Neural cell (in vitro differentiated cells): Measurements from ENCODE around the gene CSF2. TPM values are rescaled to one million over a fixed set of nuclear protein-coding genes. Genes with fewer than 3 reads are reported as not detected.
"Not testable (repeated sequence)": the region's sequence is repeated elsewhere in the genome, so short reads cannot be mapped to it uniquely, and the experiment has no call there.

ENCODE experiments used
- H2AFZ ChIP-seq: fragments of 200-600, 300-800 bp; sonication (generic), shearing (Covaris generic); 2 replicates; pipeline ENCODE4 v1.6.0; 2014; ENCODE audit warnings: low read depth, mild to moderate bottlenecking, antibody characterized with exemption, low read length, moderate library complexity
- H3F3A ChIP-seq: fragments of 200-600 bp; shearing (Covaris generic); 2 replicates; pipeline ENCODE4 v1.6.1; 2016; ENCODE audit warnings: mild to moderate bottlenecking, moderate library complexity, mixed read lengths, antibody characterized with exemption, low read length; ENCODE audit not compliant: insufficient read depth, poor library complexity, severe bottlenecking
- H3K27ac ChIP-seq: fragments of 200-600, 300-800 bp; sonication (generic), shearing (Covaris generic); 2 replicates; pipeline ENCODE4 v1.5.1; 2014; ENCODE audit warnings: mild to moderate bottlenecking, low read length, moderate library complexity
- H3K27me3 ChIP-seq: fragments of 300-800, 200-600 bp; sonication (generic), shearing (Covaris generic); 2 replicates; pipeline ENCODE4 v1.6.0; 2014; ENCODE audit warnings: mild to moderate bottlenecking, low read depth, low read length, moderate library complexity; ENCODE audit not compliant: insufficient read depth
- H3K36me3 ChIP-seq: fragments of 300-800, 200-600 bp; sonication (generic), shearing (Covaris generic); 2 replicates; pipeline ENCODE4 v1.5.1; 2014; ENCODE audit warnings: mild to moderate bottlenecking, antibody characterized with exemption, low read length, moderate library complexity; ENCODE audit not compliant: insufficient read depth
- H3K4me2 ChIP-seq: fragments of 300-800, 200-600 bp; sonication (generic), shearing (Covaris generic); 2 replicates; pipeline ENCODE4 v1.6.0; 2014; ENCODE audit warnings: mild to moderate bottlenecking, low read length
- H3K4me3 ChIP-seq: fragments of 300-800, 200-600 bp; sonication (generic), shearing (Covaris generic); 2 replicates; pipeline ENCODE4 v1.5.1; 2014; ENCODE audit warnings: mild to moderate bottlenecking, low read length, moderate library complexity
- H3K79me2 ChIP-seq: fragments of 200-600 bp; shearing (Covaris generic); replicated peaks from 2 replicates; pipeline ENCODE4 v1.6.0; 2014; ENCODE audit warnings: mild to moderate bottlenecking, low read length, moderate library complexity; ENCODE audit not compliant: insufficient read depth
- H3K9ac ChIP-seq: fragments of 300-800, 200-600 bp; sonication (generic), shearing (Covaris generic); 2 replicates; pipeline ENCODE4 v1.6.1; 2016; ENCODE audit warnings: mild to moderate bottlenecking, low read length, mixed read lengths
- H3K9me2 ChIP-seq: fragments of 200-600 bp; shearing (Covaris generic); 2 replicates; pipeline ENCODE4 v1.6.1; 2016; ENCODE audit warnings: mild to moderate bottlenecking, low read length, mixed read lengths; ENCODE audit not compliant: insufficient read depth
- H3K9me3 ChIP-seq: fragments of 200-600, 300-800 bp; sonication (generic), shearing (Covaris generic); 2 replicates; pipeline ENCODE4 v1.6.1; 2016; ENCODE audit warnings: mild to moderate bottlenecking, mixed run types, low read length, moderate library complexity, mixed read lengths
- H4K20me1 ChIP-seq: fragments of 200-600 bp; shearing (Covaris generic); 2 replicates; pipeline ENCODE4 v1.6.1; 2016; ENCODE audit warnings: mild to moderate bottlenecking, mixed run types; ENCODE audit not compliant: insufficient read depth
- EP300 ChIP-seq: fragments of 450-650 bp; conservative IDR thresholded peaks from 2 replicates; pipeline ENCODE4 v1.6.1; 2014; ENCODE audit warnings: antibody characterized with exemption, mild to moderate bottlenecking, moderate library complexity; ENCODE audit not compliant: poor library complexity, severe bottlenecking
- EZH2 ChIP-seq: fragments of 200-600, 300-800 bp; shearing (Covaris generic), sonication (generic); IDR thresholded peaks from 2 replicates; pipeline ENCODE4 v1.6.1; 2014; ENCODE audit warnings: antibody characterized with exemption, low read length, borderline replicate concordance, mild to moderate bottlenecking; ENCODE audit not compliant: insufficient read depth, poor library complexity, severe bottlenecking
- POLR2AphosphoS5 ChIP-seq: IDR thresholded peaks from 2 replicates; pipeline ENCODE4 v1.6.1; 2012
- SMC3 ChIP-seq: fragments of 450-650 bp; conservative IDR thresholded peaks from 2 replicates; pipeline ENCODE4 v1.6.1; 2014; ENCODE audit warnings: antibody characterized with exemption, mild to moderate bottlenecking, moderate library complexity; ENCODE audit not compliant: poor library complexity
- TAF1 ChIP-seq: IDR thresholded peaks from 2 replicates; pipeline ENCODE4 v1.6.1; 2012; ENCODE audit warnings: low read depth
- polyA plus RNA-seq: library from polyadenylated mRNA; depleted of rRNA; stranded (reverse); fragments of >200 nt; gene quantifications from 2 replicates; pipeline ENCODE4 v1.2.3, GENCODE V29; 2014
- TF ChIP-seq, protein P1 (sequence below): fragments of 450-650 bp; IDR thresholded peaks from 2 replicates; pipeline ENCODE4 v1.5.1; 2014; ENCODE audit warnings: antibody characterized with exemption, mild to moderate bottlenecking, moderate library complexity; ENCODE audit not compliant: poor library complexity, severe bottlenecking
- TF ChIP-seq, protein P2 (sequence below): IDR thresholded peaks from 2 replicates; pipeline ENCODE4 v1.6.1; 2012; ENCODE audit warnings: borderline replicate concordance

The CSF2 gene
- polyA plus RNA-seq, 1 donor from 2014 or later: not detected

DNA sequence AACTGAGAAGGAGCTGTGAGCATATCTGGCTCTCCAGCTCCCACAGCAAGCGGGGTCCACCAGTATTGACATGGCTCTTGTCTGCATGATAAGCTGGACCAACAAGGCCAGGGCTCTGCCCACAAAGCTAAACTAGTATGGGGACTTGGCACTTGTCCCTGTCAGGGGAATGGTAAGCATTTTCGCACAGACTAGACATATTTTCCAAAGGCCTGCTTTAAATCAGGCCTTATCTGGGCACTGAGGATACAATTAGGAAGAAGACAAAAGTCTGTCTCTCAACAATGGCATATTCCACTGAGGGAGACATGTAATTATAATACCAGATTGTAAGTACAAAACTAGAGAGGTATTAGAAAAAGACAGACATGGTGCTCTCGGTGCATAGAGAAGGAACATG, 32.1 kb downstream of the CSF2 start:
- no peaks in the 10 kb centered on the region for H3F3A ChIP-seq
- TF ChIP-seq, protein P1, sequence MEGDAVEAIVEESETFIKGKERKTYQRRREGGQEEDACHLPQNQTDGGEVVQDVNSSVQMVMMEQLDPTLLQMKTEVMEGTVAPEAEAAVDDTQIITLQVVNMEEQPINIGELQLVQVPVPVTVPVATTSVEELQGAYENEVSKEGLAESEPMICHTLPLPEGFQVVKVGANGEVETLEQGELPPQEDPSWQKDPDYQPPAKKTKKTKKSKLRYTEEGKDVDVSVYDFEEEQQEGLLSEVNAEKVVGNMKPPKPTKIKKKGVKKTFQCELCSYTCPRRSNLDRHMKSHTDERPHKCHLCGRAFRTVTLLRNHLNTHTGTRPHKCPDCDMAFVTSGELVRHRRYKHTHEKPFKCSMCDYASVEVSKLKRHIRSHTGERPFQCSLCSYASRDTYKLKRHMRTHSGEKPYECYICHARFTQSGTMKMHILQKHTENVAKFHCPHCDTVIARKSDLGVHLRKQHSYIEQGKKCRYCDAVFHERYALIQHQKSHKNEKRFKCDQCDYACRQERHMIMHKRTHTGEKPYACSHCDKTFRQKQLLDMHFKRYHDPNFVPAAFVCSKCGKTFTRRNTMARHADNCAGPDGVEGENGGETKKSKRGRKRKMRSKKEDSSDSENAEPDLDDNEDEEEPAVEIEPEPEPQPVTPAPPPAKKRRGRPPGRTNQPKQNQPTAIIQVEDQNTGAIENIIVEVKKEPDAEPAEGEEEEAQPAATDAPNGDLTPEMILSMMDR: no peak
- TF ChIP-seq, protein P2, sequence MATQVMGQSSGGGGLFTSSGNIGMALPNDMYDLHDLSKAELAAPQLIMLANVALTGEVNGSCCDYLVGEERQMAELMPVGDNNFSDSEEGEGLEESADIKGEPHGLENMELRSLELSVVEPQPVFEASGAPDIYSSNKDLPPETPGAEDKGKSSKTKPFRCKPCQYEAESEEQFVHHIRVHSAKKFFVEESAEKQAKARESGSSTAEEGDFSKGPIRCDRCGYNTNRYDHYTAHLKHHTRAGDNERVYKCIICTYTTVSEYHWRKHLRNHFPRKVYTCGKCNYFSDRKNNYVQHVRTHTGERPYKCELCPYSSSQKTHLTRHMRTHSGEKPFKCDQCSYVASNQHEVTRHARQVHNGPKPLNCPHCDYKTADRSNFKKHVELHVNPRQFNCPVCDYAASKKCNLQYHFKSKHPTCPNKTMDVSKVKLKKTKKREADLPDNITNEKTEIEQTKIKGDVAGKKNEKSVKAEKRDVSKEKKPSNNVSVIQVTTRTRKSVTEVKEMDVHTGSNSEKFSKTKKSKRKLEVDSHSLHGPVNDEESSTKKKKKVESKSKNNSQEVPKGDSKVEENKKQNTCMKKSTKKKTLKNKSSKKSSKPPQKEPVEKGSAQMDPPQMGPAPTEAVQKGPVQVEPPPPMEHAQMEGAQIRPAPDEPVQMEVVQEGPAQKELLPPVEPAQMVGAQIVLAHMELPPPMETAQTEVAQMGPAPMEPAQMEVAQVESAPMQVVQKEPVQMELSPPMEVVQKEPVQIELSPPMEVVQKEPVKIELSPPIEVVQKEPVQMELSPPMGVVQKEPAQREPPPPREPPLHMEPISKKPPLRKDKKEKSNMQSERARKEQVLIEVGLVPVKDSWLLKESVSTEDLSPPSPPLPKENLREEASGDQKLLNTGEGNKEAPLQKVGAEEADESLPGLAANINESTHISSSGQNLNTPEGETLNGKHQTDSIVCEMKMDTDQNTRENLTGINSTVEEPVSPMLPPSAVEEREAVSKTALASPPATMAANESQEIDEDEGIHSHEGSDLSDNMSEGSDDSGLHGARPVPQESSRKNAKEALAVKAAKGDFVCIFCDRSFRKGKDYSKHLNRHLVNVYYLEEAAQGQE: no peak
- TF ChIP-seq SMC3: no peak
- H3K4me3 ChIP-seq: no peak overlapping the region
- H3K27ac ChIP-seq: no peak overlapping the region
- no peaks in the 10 kb centered on the region for H3K27me3 ChIP-seq
- H4K20me1 ChIP-seq: no peaks in the 10 kb centered on the region
- H2AFZ ChIP-seq: no peak overlapping the region
- no peaks in the 10 kb centered on the region for H3K9me3 ChIP-seq
- no peak overlapping the region for H3K4me2 ChIP-seq
- H3K9ac ChIP-seq: no peak overlapping the region
- no peaks in the 10 kb centered on the region for H3K79me2 ChIP-seq
- H3K9me2 ChIP-seq: no peaks in the 10 kb centered on the region
- no peaks in the 10 kb centered on the region for H3K36me3 ChIP-seq

DNA sequence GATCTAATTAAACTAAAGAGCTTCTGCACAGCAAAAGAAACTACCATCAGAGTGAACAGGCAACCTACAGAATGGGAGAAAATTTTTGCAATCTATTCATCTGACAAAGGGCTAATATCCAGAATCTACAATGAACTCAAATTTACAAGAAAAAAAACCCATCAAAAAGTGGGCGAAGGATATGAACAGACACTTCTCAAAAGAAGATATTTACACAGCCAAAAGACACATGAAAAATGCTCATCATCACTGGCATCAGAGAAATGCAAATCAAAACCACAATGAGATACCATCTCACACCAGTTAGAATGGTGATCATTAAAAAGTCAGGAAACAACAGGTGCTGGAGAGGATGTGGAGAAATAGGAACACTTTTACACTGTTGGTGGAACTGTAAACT, 34.9 kb downstream of the CSF2 start:
- not testable (repeated sequence) for H3K27ac ChIP-seq, H2AFZ ChIP-seq, H3K79me2 ChIP-seq, H3K4me2 ChIP-seq, H3F3A ChIP-seq, H3K27me3 ChIP-seq, H3K9ac ChIP-seq, H3K9me2 ChIP-seq, H3K9me3 ChIP-seq, H3K4me3 ChIP-seq, H4K20me1 ChIP-seq, H3K36me3 ChIP-seq

GRCh38 chr5:132108957-132109356, 35.4 kb downstream of the CSF2 start:
- H3K27ac ChIP-seq, H2AFZ ChIP-seq, H3K9me3 ChIP-seq, H3K36me3 ChIP-seq, H4K20me1 ChIP-seq, H3K27me3 ChIP-seq, H3K4me2 ChIP-seq, H3K9me2 ChIP-seq, H3F3A ChIP-seq, H3K4me3 ChIP-seq, H3K79me2 ChIP-seq, H3K9ac ChIP-seq: not testable (repeated sequence)

- Histone ChIP-seq H3K9ac (no peak overlapping the region), H3K27me3 (no peaks in the 10 kb centered on the region), H4K20me1 (no peaks in the 10 kb centered on the region), H3K79me2 (no peaks in the 10 kb centered on the region), H3K9me2 (no peaks in the 10 kb centered on the region), H2AFZ (no peak overlapping the region), H3F3A (no peaks in the 10 kb centered on the region), H3K27ac (no peak overlapping the region), H3K4me2 (no peak overlapping the region), H3K4me3 (no peak overlapping the region), H3K36me3 (no peaks in the 10 kb centered on the region), H3K9me3 (no peaks in the 10 kb centered on the region)
- TF ChIP-seq SMC3: no peak
- TF ChIP-seq POLR2AphosphoS5: no peak
- no peak for TF ChIP-seq EP300
- TF ChIP-seq EZH2: no peak
- TF ChIP-seq TAF1: no peak
- TF ChIP-seq, protein P2: no peak
These were observed 36.0 kb downstream of the CSF2 start for GRCh38 chr5:132109494-132110053.
